GM19240 (cell line): ENCODE results near the gene TMEM108.
A peak's percentile ranks its signal among the peaks of the same experiment; 100 is the strongest.
"Not testable (repeated sequence)": the region's sequence is repeated elsewhere in the genome, so short reads cannot be mapped to it uniquely, and the experiment has no call there.

Experiments
- DNase-seq: peaks from one replicate; pipeline ENCODE4 v3.0.0; 2011; ENCODE audit warnings: low spot score; ENCODE audit not compliant: insufficient read length

Gene TMEM108

GRCh38 chr3:133038089-133038730 lies at the start of gene TMEM108:
TMEM108 (plus strand) TSS chr3:133038391.
- no peak for DNase-seq

GRCh38 chr3:132995971-132996370 lies 42.2 kb upstream of the TMEM108 start:
- no peak for DNase-seq

GRCh38 chr3:132997404-132998185 lies 40.6 kb upstream of the TMEM108 start:
- DNase-seq, result no peak

GRCh38 chr3:133005032-133005431 lies 33.2 kb upstream of the TMEM108 start:
- not testable (repeated sequence) for DNase-seq

- DNase-seq, result no peak
These were observed 30.6 kb upstream of the TMEM108 start for GRCh38 chr3:133007601-133008000.

GRCh38 chr3:133014325-133014724 lies 23.9 kb upstream of the TMEM108 start:
- DNase-seq, result no peak

- not testable (repeated sequence) for DNase-seq
These were observed 22.6 kb upstream of the TMEM108 start for GRCh38 chr3:133015573-133015972.

- no peak for DNase-seq
These were observed 21.3 kb upstream of the TMEM108 start for GRCh38 chr3:133016838-133017309.

GRCh38 chr3:133018921-133019320 lies 19.3 kb upstream of the TMEM108 start:
- DNase-seq, result no peak

GRCh38 chr3:133021206-133021605 lies 17.0 kb upstream of the TMEM108 start:
- no peak for DNase-seq

- no peak for DNase-seq
These were observed 14.8 kb upstream of the TMEM108 start for GRCh38 chr3:133023362-133023761.

- no peak for DNase-seq
These were observed 12.6 kb upstream of the TMEM108 start for GRCh38 chr3:133025546-133025945.

GRCh38 chr3:133032301-133032700 lies 5.9 kb upstream of the TMEM108 start:
- no peak for DNase-seq

- DNase-seq, result no peak
These were observed 755 bp upstream of the TMEM108 start for GRCh38 chr3:133037436-133037835.

GRCh38 chr3:133038731-133039375 lies 662 bp downstream of the TMEM108 start:
- DNase-seq, result no peak

- peak; percentile 53 for DNase-seq
These were observed 2.7 kb downstream of the TMEM108 start for GRCh38 chr3:133040696-133041523.

- DNase-seq, result no peak
These were observed 3.3 kb downstream of the TMEM108 start for GRCh38 chr3:133041524-133041829.

- no peak for DNase-seq
These were observed 4.6 kb downstream of the TMEM108 start for GRCh38 chr3:133042778-133043177.

- no peak for DNase-seq
These were observed 9.8 kb downstream of the TMEM108 start for GRCh38 chr3:133047980-133048379.

- no peak for DNase-seq
These were observed 11.3 kb downstream of the TMEM108 start for GRCh38 chr3:133049491-133049890.

GRCh38 chr3:133050891-133051290 lies 12.7 kb downstream of the TMEM108 start:
- DNase-seq, result no peak

- no peak for DNase-seq
These were observed 15.3 kb downstream of the TMEM108 start for GRCh38 chr3:133053532-133053931.
